HPDE6-E6E7 (cell line): Measurements from ENCODE around the gene DIAPH3.

Source experiments
- DNase-seq: peaks from one replicate; pipeline ENCODE4 v3.0.0; 2011; ENCODE audit warnings: missing footprints; ENCODE audit errors: extremely low spot score

The DIAPH3 gene

DNA sequence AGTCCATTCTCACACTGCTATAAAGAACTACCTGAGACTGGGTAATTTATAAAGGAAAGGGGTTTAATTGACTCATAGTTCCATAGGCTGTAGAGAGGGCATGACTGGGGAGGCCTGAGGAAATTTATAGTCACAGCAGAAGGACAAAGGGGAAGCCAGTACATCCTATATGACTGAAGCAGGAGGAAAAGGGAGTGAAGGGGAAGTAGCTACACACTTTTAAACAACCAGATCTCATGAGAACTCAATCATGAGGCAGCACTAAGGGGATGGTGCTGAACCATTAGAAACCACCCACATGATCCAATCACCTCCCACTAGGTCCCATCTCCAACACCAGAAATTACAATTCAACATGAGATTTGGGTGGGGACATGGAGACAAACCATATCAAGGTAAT, 209.1 kb downstream of the DIAPH3 start:
- no peak for DNase-seq

DNA sequence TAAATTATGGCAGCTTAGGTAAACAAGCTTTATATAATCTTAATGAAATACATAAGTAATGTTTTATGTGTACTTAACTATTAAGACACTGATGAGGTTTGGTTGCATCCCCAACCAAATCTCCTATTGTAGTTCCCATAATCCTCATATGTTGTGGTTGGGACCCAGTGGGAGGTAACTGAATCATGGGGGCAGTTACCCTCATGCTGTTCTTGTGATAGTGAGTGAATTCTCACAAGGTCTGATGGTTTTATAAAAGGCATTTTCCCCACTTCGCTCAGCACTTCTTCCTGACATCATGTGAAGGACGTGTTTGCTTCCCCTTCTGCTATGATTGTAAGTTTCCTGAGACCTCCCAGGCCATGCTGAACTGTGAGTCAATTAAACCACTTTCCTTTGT, 212.7 kb downstream of the DIAPH3 start:
- no peak for DNase-seq

- no peak for DNase-seq
Measured at GRCh38 chr13:59950266-59950665, 213.5 kb downstream of the DIAPH3 start.

GRCh38 chr13:59948686-59949085, 215.0 kb downstream of the DIAPH3 start:
- DNase-seq, result no peak

GRCh38 chr13:59946944-59947343, 216.8 kb downstream of the DIAPH3 start:
- DNase-seq, result no peak

DNA sequence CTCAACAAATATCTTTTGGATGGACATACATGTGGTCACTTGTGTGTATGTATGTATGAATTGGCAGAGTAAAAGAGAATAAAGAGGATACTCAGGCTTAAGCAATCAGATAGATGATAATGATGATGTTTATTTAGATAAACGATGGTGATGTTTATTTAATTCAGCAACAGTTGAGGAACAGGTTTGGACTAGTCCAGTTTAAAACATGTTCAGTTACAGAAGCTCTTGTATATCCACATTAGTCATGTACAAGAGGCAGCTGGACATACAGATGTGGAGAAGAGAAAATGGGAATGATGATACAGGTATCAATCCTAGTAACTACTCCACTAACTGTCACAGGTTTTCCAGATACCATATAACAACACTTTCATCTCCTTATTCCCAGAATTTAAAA, 232.1 kb downstream of the DIAPH3 start:
- peak; percentile 1 for DNase-seq

GRCh38 chr13:59924256-59924655, 239.5 kb downstream of the DIAPH3 start:
- DNase-seq, result no peak

DNA sequence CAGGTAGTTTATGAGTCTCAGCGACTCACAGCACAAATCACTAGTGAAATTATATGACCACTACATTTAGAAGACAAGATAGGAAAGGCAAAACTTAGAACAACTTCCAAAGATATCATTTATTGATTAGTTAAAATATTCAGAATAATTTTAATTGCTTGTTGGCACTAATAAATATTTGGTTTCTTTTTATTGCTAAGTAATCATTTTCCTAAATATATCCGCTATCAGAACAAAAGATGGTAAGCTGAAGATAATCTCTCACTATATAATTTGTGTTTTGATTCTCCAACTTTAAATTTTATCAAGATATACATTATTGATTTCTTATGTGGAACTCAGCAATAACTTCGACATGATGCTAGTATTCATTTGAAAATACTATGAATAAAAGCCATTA, 248.5 kb downstream of the DIAPH3 start:
- DNase-seq, result no peak

- no peak for DNase-seq
Measured at GRCh38 chr13:59914556-59914955, 249.2 kb downstream of the DIAPH3 start.

GRCh38 chr13:59906413-59907049, 257.2 kb downstream of the DIAPH3 start:
- DNase-seq, result no peak

- no peak for DNase-seq
Measured at GRCh38 chr13:59901191-59901590, 262.5 kb downstream of the DIAPH3 start.

- DNase-seq, result no peak
Measured at GRCh38 chr13:59898066-59898465, 265.7 kb downstream of the DIAPH3 start.

DNA sequence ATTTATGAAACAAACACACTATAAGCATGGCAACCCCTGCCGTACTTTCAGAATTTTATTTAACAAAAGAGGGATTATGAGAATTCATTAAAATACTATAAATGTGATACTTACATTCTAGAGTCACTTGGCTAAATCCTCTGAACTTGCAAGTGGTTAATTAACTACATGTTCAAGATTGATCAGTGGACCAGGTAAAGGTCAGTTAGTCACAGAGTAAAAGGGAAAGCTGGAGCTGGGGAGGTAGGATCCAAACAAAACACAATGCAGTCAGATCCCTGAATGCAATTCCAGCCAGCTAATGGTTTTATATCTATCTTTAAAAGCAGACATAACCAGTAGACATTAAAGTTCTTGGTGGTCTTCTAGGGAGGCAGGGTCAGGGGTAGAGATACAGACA, 270.5 kb downstream of the DIAPH3 start:
- no peak for DNase-seq

GRCh38 chr13:59891053-59891452, 272.7 kb downstream of the DIAPH3 start:
- no peak for DNase-seq

- no peak for DNase-seq
Measured at GRCh38 chr13:59890054-59890453, 273.7 kb downstream of the DIAPH3 start.

DNA sequence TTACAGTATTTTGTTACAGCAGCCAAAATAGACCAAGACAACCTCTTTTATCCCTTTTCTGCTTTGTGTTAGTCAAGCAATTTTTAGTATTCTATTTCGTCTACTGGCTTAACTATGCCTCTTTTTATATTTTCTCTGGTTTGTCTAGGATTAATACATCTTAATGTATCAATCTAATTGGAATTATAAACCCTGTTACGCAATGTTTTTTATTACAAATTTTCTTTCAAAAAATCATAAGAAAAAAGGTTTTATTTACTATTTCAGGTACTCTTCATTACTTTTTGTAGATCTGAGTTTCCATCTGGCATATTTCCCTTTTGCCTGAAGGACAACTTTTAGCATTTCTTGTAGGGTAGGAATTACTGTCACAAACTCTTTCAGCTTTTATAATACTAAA, 275.3 kb downstream of the DIAPH3 start:
- DNase-seq, result no peak

DNA sequence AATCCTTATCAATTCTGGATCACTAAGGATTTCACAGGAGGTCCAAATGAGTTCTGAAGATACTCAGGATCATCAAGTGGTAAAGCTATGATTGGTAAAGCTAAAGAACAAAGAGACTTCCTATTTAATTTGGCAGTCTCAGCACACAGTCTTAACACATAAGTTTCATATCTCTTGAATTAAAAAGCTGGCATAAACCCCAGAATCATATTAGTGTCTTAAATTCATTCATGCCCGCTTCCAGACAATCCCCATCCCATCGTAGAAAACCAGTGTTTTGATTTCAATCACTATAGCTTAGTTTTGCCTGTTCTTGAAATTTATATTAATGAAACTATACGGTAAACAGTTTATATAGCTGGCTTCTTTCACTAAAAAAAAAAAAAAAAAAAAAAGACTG, 278.7 kb downstream of the DIAPH3 start:
- no peak for DNase-seq

- DNase-seq, result no peak
Measured at GRCh38 chr13:59883885-59884284, 279.8 kb downstream of the DIAPH3 start.

DNA sequence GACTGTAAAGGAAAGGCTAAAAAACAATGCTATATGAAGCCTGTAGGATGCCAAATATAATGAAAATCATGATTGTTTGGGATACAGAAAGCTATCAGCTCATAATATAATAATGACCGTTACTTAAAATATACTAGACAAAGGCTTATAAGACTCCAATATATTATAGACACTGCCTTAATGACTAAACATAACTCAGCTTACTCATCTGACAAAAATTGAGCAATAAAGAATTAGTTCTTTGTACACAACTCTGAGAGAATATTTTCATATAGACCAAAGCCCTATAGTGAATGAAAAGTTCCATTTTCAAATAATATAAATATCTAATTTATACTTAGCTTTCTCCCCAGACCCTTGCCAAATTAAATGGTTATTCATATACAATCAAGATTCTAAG, 283.3 kb downstream of the DIAPH3 start:
- DNase-seq, result no peak

DNA sequence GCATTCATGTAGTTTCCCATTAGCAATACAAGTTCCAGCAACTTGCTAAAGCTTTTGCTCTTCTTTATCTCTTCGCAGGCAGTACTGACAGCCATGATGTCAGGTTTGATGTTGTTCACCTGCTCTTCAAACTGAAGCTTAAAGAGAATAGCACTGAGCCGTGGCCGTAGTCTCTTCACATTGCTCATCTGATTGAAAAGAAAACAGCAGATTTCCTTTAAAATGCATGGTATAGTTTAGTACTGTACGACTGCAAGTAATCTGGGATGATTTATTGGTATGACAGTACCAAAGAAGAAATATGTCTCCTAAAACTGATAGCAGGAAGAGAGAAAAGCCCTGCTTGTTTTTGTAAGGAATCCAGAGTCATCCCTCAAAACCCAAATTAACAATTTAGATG, 284.4 kb downstream of the DIAPH3 start:
- DNase-seq, result no peak

- DNase-seq, result no peak
Measured at GRCh38 chr13:59877933-59878332, 285.8 kb downstream of the DIAPH3 start.

DNA sequence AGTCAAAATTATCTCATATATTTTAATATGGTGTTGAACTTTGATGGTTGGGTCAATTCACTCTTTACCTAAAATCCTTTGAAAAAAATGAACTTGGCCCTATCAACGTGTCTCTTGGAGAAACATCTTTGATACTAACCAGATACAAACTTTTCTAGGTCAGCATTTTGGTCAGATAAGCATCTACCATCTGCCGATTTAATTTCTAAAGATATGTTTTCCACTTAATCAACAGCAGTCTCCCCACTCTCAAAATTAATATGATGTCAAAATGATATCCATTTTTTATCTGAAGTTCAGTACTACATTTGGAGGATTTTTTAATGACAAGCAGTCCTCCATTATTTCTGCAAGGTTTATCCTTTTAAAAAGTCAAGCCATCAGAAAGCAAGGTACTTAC, 288.8 kb downstream of the DIAPH3 start:
- no peak for DNase-seq

DNA sequence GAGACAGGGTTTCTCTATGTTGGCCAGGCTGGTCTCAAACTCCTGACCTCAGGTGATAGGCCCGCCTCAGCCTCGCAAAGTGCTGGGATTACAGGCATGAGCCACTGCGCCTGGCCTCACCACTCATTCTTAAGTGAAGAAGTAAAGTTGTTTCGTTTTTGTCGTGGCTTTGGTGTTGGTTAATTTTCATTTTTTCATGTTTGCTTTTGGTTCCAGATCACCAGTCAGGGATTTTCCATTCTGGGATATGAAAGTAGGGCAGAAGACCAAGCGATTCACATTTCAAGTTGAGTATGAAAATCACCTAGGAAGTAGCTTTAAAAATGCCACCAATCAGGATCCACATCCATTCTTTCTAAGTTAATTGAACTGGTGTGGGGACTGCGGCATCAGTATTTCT, 289.9 kb downstream of the DIAPH3 start:
- DNase-seq, result no peak

GRCh38 chr13:59873309-59873708, 290.4 kb downstream of the DIAPH3 start:
- DNase-seq, result no peak
